Testis (tissue), 3 donors: ENCODE results near the gene TEAD1. TPM values are rescaled to one million over a fixed set of nuclear protein-coding genes. Genes with fewer than 3 reads are reported as not detected.

ENCODE experiments used
- DNase-seq: peaks from one replicate; pipeline ENCODE4 v3.0.0-alpha.2; 2019
- H3K27ac ChIP-seq, 2 donors: fragments of 200-600 bp; sonication (generic); one replicate each; pipeline ENCODE4 v1.5.1; 2019
- H3K27me3 ChIP-seq: fragments of 200-600 bp; sonication (generic); one replicate; pipeline ENCODE4 v1.5.1; 2019
- H3K36me3 ChIP-seq: fragments of 200-600 bp; sonication (generic); one replicate; pipeline ENCODE4 v1.5.1; 2017; ENCODE audit warnings: low read depth; ENCODE audit errors: missing control alignments
- H3K4me1 ChIP-seq: fragments of 200-600 bp; sonication (generic); one replicate; pipeline ENCODE4 v1.5.1; 2019
- H3K4me3 ChIP-seq, 2 donors: fragments of 200-600 bp; sonication (generic); one replicate each; pipeline ENCODE4 v1.5.1; 2017 to 2019
- H3K9me3 ChIP-seq: fragments of 200-600 bp; sonication (generic); one replicate; pipeline ENCODE4 v1.5.1; 2017
- POLR2A ChIP-seq: fragments of 450-650 bp; IDR thresholded peaks from one replicate; pipeline ENCODE4 v1.6.1; 2017; ENCODE audit warnings: antibody characterized with exemption, mild to moderate bottlenecking, moderate library complexity
- WGBS, 2 donors: methylation state at CpG; one replicate each; pipeline ENCODE4 v1.1.5; 2018; 5-methylcytosine and 5-hydroxymethylcytosine counted together
- intact Hi-C: fragments of 100-400 bp; cut with DNase I; formaldehyde crosslinking; loops from one replicate; pipeline ENCODE4 v1.15.1; 2023; ENCODE audit warnings: low total_unique reads
- polyA plus RNA-seq: library from polyadenylated mRNA; stranded (reverse); fragments of 350-450 nt; fragmentation: Illumina TruSeq; extraction: RNeasy Lipid Tissue Mini Kit (QIAGEN cat#74804); gene quantifications from one replicate; pipeline ENCODE4 v1.2.3, GENCODE V29; 2014; ENCODE audit warnings: low read depth, low replicate concordance; ENCODE audit not compliant: insufficient read depth
- total RNA-seq, 2 donors: library from RNA; depleted of rRNA; stranded (reverse); fragments of >200 nt; gene quantifications; one replicate each; pipeline ENCODE4 v1.2.3, GENCODE V29; 2016
- TF ChIP-seq, protein P1 (sequence below), 3 experiments: fragments of 450-650 bp in 2 of 3; fragments of 200-600 bp in 1 of 3; sonication (generic) in 1 of 3; IDR thresholded peaks; one replicate each; pipeline ENCODE4 v1.5.1; 2016 to 2019; ENCODE audit warnings: antibody characterized with exemption in 3 of 3, mild to moderate bottlenecking in 2 of 3, moderate library complexity in 1 of 3

The TEAD1 gene
- total and polyA plus RNA-seq, 3 donors from 2014 or later: 24.6 to 78.1 (median 63.5) TPM

DNA sequence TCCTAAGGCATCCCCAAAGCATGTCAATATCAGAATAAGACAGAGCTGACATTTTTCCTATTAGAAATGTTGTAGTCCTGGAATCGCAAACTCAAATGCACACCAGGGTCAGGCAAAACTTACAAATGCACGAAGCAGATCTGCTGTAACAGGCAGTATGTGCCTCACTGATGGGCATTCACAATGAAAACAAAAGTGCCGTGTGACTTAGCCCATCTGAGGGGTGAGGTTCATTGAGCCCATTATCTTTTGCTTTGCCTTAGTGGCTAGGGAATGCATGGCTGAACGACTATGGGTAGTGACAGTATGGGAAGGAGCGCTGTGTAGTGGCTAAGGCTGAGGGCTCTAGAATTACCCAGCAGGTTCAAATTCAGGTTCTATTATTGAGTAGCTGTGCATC lies 291.8 kb downstream of the TEAD1 start:
- no peaks in the 10 kb centered on the region for H3K36me3 ChIP-seq
- WGBS, 2 donors: 86 to 89% methylated on average over 5 of the region's 5 CpGs
- intact Hi-C loops: no loop called here
- no peak for DNase-seq
- TF ChIP-seq POLR2A: no peak
- TF ChIP-seq, protein P1, sequence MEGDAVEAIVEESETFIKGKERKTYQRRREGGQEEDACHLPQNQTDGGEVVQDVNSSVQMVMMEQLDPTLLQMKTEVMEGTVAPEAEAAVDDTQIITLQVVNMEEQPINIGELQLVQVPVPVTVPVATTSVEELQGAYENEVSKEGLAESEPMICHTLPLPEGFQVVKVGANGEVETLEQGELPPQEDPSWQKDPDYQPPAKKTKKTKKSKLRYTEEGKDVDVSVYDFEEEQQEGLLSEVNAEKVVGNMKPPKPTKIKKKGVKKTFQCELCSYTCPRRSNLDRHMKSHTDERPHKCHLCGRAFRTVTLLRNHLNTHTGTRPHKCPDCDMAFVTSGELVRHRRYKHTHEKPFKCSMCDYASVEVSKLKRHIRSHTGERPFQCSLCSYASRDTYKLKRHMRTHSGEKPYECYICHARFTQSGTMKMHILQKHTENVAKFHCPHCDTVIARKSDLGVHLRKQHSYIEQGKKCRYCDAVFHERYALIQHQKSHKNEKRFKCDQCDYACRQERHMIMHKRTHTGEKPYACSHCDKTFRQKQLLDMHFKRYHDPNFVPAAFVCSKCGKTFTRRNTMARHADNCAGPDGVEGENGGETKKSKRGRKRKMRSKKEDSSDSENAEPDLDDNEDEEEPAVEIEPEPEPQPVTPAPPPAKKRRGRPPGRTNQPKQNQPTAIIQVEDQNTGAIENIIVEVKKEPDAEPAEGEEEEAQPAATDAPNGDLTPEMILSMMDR (IDR thresholded peaks at IDR 0.05): no peak
- H3K4me3 ChIP-seq: no peak overlapping the region
- H3K27me3 ChIP-seq: no peaks in the 10 kb centered on the region
- no peaks in the 10 kb centered on the region for H3K4me1 ChIP-seq
- H3K27ac ChIP-seq: no peak overlapping the region
- no peaks in the 10 kb centered on the region for H3K9me3 ChIP-seq

DNA sequence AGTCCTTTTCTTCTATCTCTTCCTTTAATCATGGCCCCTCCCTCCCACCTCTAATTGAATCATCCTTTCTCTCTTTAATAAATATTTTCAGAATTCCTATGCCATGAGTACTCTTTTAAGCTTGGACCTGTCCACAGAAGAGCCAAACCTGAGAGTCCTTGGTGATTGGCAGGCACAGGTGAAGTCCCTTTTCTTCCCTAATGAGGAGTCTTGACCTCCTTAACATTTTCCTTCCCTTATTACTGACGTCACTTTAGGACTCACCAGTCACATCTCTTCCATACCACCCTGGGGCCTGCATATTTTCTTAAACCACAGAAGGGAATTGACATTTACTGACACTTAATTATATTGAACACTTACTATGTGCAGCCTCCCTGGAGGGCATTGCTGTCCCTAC lies 293.9 kb downstream of the TEAD1 start:
- no peaks in the 10 kb centered on the region for H3K9me3 ChIP-seq
- no peaks in the 10 kb centered on the region for H3K4me1 ChIP-seq
- no peaks in the 10 kb centered on the region for H3K36me3 ChIP-seq
- no peak for DNase-seq
- WGBS, 2 donors: 82 to 91% methylated on average over 1 of the region's 1 CpG
- H3K27me3 ChIP-seq: no peaks in the 10 kb centered on the region
- no peak overlapping the region for H3K27ac ChIP-seq
- no peak for TF ChIP-seq POLR2A
- TF ChIP-seq, protein P1 (IDR thresholded peaks at IDR 0.05): no peak
- intact Hi-C loops: no loop called here
- H3K4me3 ChIP-seq: no peak overlapping the region

DNA sequence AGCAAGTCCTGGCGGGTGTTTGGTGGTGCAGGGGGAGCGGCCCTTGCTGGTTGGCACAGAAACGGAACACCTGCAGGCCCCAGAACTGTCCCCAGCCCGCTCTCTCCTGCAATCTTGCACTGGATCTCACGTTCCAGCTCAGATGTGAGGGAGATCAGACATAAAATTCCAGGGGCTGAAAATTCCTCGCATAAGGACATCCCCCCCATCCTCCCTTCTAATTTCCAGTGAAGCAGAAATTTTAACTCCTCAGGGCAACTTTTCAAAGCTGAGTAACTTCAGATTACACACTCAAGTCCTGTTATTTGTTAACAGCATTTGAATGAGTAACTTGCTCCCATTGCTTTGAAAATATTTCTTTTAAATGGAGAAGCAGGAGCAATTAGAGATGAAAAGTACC lies 294.6 kb downstream of the TEAD1 start:
- no peak for TF ChIP-seq POLR2A
- TF ChIP-seq, protein P1 (IDR thresholded peaks at IDR 0.05): no peak
- Histone ChIP-seq H3K27me3 (no peaks in the 10 kb centered on the region), H3K4me1 (no peaks in the 10 kb centered on the region), H3K36me3 (no peaks in the 10 kb centered on the region), H3K4me3 (no peak overlapping the region), H3K9me3 (no peaks in the 10 kb centered on the region), H3K27ac (no peak overlapping the region)
- WGBS, 2 donors: 79 to 87% methylated on average over 6 of the region's 6 CpGs
- intact Hi-C loops: no loop called here
- DNase-seq: no peak

DNA sequence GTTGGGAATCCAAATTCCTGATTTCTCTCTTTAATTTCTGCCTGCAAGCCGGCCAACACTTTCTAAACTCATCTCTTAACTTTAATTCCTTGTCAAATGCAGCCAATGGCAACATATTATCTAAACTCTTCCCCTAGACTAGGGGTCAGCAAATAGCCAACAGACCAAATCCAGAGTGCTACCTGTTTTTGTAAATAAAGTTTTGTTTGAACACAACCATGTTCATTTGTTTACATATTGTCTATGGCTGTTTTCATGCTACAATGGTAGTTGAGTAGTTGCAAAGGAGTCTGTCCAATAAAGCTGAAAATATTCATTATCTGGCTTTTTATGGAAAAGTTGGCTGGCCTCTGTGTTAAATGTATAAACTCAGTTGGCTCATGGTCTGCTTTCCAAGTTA lies 297.7 kb downstream of the TEAD1 start:
- H3K4me1 ChIP-seq: no peaks in the 10 kb centered on the region
- no peaks in the 10 kb centered on the region for H3K36me3 ChIP-seq
- no peak for TF ChIP-seq POLR2A
- TF ChIP-seq, protein P1 (IDR thresholded peaks at IDR 0.05): no peak
- no peaks in the 10 kb centered on the region for H3K27me3 ChIP-seq
- no peak overlapping the region for H3K4me3 ChIP-seq
- intact Hi-C loops: no loop called here
- DNase-seq: no peak
- no peak overlapping the region for H3K27ac ChIP-seq
- H3K9me3 ChIP-seq: no peaks in the 10 kb centered on the region
- WGBS, 2 donors: 79 to 83% methylated on average over 1 of the region's 1 CpG

DNA sequence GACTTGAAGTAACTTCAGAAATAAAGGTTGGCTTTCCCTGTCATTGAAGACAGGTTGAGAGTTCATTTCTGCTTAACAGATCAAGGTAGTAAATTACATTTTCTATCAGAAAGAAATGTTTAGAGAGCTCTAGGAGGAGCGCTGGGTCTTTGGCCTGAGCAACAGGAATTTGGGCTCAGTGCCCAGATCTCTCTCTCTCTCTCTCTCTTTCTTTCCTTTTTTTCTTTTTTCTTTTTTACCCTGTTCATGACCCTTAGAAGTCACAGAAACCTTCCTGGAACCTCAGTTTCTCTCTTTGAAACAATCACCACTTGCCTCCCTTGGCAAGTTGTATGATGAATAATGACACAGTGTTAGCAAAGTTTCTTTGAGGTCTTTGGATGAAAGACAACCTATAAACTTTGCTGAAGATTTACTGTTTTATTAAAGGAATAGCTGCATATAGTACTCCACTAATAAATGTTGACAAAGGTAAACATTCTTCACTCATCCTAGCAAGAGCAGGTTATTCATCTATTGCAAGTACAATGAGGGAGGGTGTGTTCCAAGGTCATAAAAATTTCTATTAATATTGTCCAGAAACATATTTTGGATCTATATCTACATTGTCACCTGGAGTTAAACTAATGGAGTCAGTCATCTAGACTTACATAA lies 299.4 kb downstream of the TEAD1 start:
- no peak for DNase-seq
- intact Hi-C loops: no loop called here
- 43 to 60% methylated on average over 1 of the region's 1 CpG for WGBS, 2 donors

More for the DNA sequence above, 299.4 kb downstream of the TEAD1 start:
- H3K9me3 ChIP-seq: no peaks in the 10 kb centered on the region
- H3K4me1 ChIP-seq: no peaks in the 10 kb centered on the region
- TF ChIP-seq, protein P1 (IDR thresholded peaks at IDR 0.05): no peak
- no peak for TF ChIP-seq POLR2A
- no peaks in the 10 kb centered on the region for H3K36me3 ChIP-seq
- no peak overlapping the region for H3K4me3 ChIP-seq
- no peaks in the 10 kb centered on the region for H3K27me3 ChIP-seq
- H3K27ac ChIP-seq: no peak overlapping the region
